ENCODE measurements around the gene HBE1. TPM values are rescaled to one million over a fixed set of nuclear protein-coding genes. Genes with fewer than 3 reads are reported as not detected.
"Not testable (repeated sequence)": the region's sequence is repeated elsewhere in the genome, so short reads cannot be mapped to it uniquely, and the experiment has no call there.

The HBE1 gene
- polyA plus RNA-seq, 3 donors: not detected

DNA sequence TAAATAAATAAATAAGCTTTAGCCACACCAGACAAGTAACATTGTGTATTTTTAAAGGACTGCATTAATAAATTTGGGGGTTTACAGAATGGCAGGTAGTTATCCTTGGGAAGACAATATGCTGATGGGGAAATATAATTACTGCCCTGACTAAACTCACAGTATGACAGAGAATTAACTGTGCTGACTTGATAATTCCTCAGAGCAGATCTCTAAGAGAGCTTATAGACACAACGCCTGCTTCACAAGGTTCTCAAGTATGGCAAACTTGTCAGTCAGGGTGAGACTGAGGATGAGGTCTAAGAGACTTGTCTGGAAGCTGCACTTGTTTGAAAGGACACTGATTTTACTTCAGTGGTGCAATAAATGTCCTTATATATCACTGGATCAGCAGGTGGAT is 28.7 kb upstream of the HBE1 start:
- Histone ChIP-seq H3K36me3 (replicated peaks in 1 of 2; ENCODE audit: control insufficient read depth in 1 of 2, insufficient read depth in 2 of 2, low read length in 2 of 2) (no peaks in the 10 kb centered on the region), H3K79me2 (ENCODE audit: insufficient read depth, low read length) (no peaks in the 10 kb centered on the region), H2AFZ (ENCODE audit: insufficient read depth, low read depth, low read length, poor library complexity, severe bottlenecking) (no peak overlapping the region), H3K27ac (ENCODE audit: low read depth in 1 of 2, low read length in 2 of 2) (no peak overlapping the region), H4K20me1 (ENCODE audit: insufficient read depth, low read length) (no peaks in the 10 kb centered on the region), H3K4me2 (replicated peaks; ENCODE audit: extremely low read depth, low read length, poor library complexity, severe bottlenecking) (no peak overlapping the region), H3K9ac (ENCODE audit: insufficient read depth, low read length, poor library complexity, severe bottlenecking) (no peak overlapping the region), H3K9me3 (replicated peaks in 1 of 2; ENCODE audit: control insufficient read depth in 1 of 2, insufficient read depth in 1 of 2, low read length in 2 of 2) (no peaks in the 10 kb centered on the region), H3K4me3 (replicated peaks in 1 of 3; ENCODE audit: low read depth in 2 of 3, low read length in 3 of 3) (no peak overlapping the region), H3K27me3 (ENCODE audit: control insufficient read depth in 2 of 2, insufficient read depth in 2 of 2, low read length in 2 of 2) (no peaks in the 10 kb centered on the region), H3K4me1 (ENCODE audit: control insufficient read depth in 1 of 2, insufficient read depth in 2 of 2, low read length in 2 of 2) (no peaks in the 10 kb centered on the region)
- intact Hi-C loops (cut with micrococcal nuclease): no loop called here
- WGBS (ENCODE audit: insufficient coverage): no CpG with 5 or more reads among the region's 1 CpG
- DNase-seq: no peak
- Mint-ChIP-seq H3K4me3 (no peak overlapping the region), H3K27ac (no peak overlapping the region), H3K27me3 (ENCODE audit: low read depth in 3 of 3) (peaks cover 0 to 4% (median 0%) of the 10 kb centered on the region in 3 donors), H3K9me3 (peaks cover 0 to 2% (median 0%) of the 10 kb centered on the region in 7 donors), H3K36me3 (no peaks in the 10 kb centered on the region), H3K4me1 (no peaks in the 10 kb centered on the region)
- TF ChIP-seq, protein P1, sequence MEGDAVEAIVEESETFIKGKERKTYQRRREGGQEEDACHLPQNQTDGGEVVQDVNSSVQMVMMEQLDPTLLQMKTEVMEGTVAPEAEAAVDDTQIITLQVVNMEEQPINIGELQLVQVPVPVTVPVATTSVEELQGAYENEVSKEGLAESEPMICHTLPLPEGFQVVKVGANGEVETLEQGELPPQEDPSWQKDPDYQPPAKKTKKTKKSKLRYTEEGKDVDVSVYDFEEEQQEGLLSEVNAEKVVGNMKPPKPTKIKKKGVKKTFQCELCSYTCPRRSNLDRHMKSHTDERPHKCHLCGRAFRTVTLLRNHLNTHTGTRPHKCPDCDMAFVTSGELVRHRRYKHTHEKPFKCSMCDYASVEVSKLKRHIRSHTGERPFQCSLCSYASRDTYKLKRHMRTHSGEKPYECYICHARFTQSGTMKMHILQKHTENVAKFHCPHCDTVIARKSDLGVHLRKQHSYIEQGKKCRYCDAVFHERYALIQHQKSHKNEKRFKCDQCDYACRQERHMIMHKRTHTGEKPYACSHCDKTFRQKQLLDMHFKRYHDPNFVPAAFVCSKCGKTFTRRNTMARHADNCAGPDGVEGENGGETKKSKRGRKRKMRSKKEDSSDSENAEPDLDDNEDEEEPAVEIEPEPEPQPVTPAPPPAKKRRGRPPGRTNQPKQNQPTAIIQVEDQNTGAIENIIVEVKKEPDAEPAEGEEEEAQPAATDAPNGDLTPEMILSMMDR (IDR thresholded peaks at IDR 0.05): no peak

DNA sequence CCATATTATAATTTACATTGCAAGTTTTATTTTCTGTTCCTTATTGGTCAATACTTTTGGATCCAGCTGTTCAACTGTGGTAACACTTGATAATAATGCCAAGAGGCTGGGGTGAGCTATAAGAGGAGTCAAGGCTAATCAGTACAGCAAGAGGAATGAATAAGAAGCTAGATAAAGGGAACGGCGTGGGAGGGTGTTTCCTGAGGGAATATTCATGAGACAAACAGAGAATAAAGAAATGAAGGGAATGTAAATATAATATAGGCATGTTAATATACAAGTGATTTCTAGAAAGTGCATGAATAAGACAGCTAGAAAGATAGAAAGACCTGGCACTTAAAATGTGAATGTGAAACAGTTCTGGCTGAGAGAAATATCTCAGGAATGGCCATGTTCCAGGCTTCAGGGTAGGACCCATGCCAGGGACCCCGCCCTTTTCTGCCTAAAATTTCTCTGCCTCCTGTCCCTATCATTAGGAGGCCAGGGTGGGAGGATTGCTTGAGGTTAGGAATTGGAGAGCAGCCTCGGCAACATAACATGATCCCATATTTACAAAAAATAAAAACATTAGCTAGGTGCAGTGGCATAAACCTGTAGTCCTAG is 28.1 kb upstream of the HBE1 start:
- no peaks in the 10 kb centered on the region for H4K20me1 ChIP-seq (ENCODE audit: insufficient read depth, low read length)
- no peaks in the 10 kb centered on the region for H3K4me1 ChIP-seq (ENCODE audit: control insufficient read depth in 1 of 2, insufficient read depth in 2 of 2, low read length in 2 of 2)
- intact Hi-C loops (cut with micrococcal nuclease): no loop called here
- no peaks in the 10 kb centered on the region for H3K36me3 ChIP-seq (replicated peaks in 1 of 2; ENCODE audit: control insufficient read depth in 1 of 2, insufficient read depth in 2 of 2, low read length in 2 of 2)
- Mint-ChIP-seq H3K9me3 (peaks cover 0 to 5% (median 0%) of the 10 kb centered on the region in 7 donors), H3K4me3 (no peak overlapping the region), H3K27me3 (ENCODE audit: low read depth in 3 of 3) (peaks cover 0 to 4% (median 0%) of the 10 kb centered on the region in 3 donors), H3K4me1 (no peaks in the 10 kb centered on the region), H3K36me3 (no peaks in the 10 kb centered on the region), H3K27ac (no peak overlapping the region)
- DNase-seq: no peak
- H3K4me2 ChIP-seq (replicated peaks; ENCODE audit: extremely low read depth, low read length, poor library complexity, severe bottlenecking): no peak overlapping the region
- TF ChIP-seq, protein P1 (IDR thresholded peaks at IDR 0.05): no peak
- 85% methylated on average over 2 of the region's 4 CpGs for WGBS (ENCODE audit: insufficient coverage)
- no peaks in the 10 kb centered on the region for H3K79me2 ChIP-seq (ENCODE audit: insufficient read depth, low read length)
- no peak overlapping the region for H3K27ac ChIP-seq (ENCODE audit: low read depth in 1 of 2, low read length in 2 of 2)
- H2AFZ ChIP-seq (ENCODE audit: insufficient read depth, low read depth, low read length, poor library complexity, severe bottlenecking): no peak overlapping the region
- no peaks in the 10 kb centered on the region for H3K27me3 ChIP-seq (ENCODE audit: control insufficient read depth in 2 of 2, insufficient read depth in 2 of 2, low read length in 2 of 2)
- H3K4me3 ChIP-seq (replicated peaks in 1 of 3; ENCODE audit: low read depth in 2 of 3, low read length in 3 of 3): no peak overlapping the region
- no peak overlapping the region for H3K9ac ChIP-seq (ENCODE audit: insufficient read depth, low read length, poor library complexity, severe bottlenecking)
- no peaks in the 10 kb centered on the region for H3K9me3 ChIP-seq (replicated peaks in 1 of 2; ENCODE audit: control insufficient read depth in 1 of 2, insufficient read depth in 1 of 2, low read length in 2 of 2)

GRCh38 chr11:5294342-5294995 is 24.7 kb upstream of the HBE1 start:
- H3K27me3 ChIP-seq (ENCODE audit: control insufficient read depth in 2 of 2, insufficient read depth in 2 of 2, low read length in 2 of 2); H3K9me3 ChIP-seq (replicated peaks in 1 of 2; ENCODE audit: control insufficient read depth in 1 of 2, insufficient read depth in 1 of 2, low read length in 2 of 2); intact Hi-C loops (cut with micrococcal nuclease); H3K27ac ChIP-seq (ENCODE audit: low read depth in 1 of 2, low read length in 2 of 2); H3K4me2 ChIP-seq (replicated peaks; ENCODE audit: extremely low read depth, low read length, poor library complexity, severe bottlenecking); H3K4me3 Mint-ChIP-seq; H3K9me3 Mint-ChIP-seq; H3K27ac Mint-ChIP-seq; H2AFZ ChIP-seq (ENCODE audit: insufficient read depth, low read depth, low read length, poor library complexity, severe bottlenecking); H3K4me1 Mint-ChIP-seq; H3K36me3 ChIP-seq (replicated peaks in 1 of 2; ENCODE audit: control insufficient read depth in 1 of 2, insufficient read depth in 2 of 2, low read length in 2 of 2); H3K4me1 ChIP-seq (ENCODE audit: control insufficient read depth in 1 of 2, insufficient read depth in 2 of 2, low read length in 2 of 2); DNase-seq; H3K4me3 ChIP-seq (replicated peaks in 1 of 3; ENCODE audit: low read depth in 2 of 3, low read length in 3 of 3); H3K36me3 Mint-ChIP-seq; H3K27me3 Mint-ChIP-seq (ENCODE audit: low read depth in 3 of 3); H3K9ac ChIP-seq (ENCODE audit: insufficient read depth, low read length, poor library complexity, severe bottlenecking); H4K20me1 ChIP-seq (ENCODE audit: insufficient read depth, low read length); H3K79me2 ChIP-seq (ENCODE audit: insufficient read depth, low read length): not testable (repeated sequence)
- WGBS (ENCODE audit: insufficient coverage): 96% methylated on average over 34 of the region's 41 CpGs
